Stimulated activated CD8-positive, alpha-beta memory T cell treated with anti-CD3 and anti-CD28 coated beads, Interleukin-15, amount 100 ng/mL, for 24 hours (primary cell): Measurements from ENCODE around the gene PDGFB.

Experiments
- DNase-seq: peaks from one replicate; pipeline ENCODE4 v3.0.0-alpha.2; 2020; ENCODE audit warnings: low read depth

PDGFB gene

DNA sequence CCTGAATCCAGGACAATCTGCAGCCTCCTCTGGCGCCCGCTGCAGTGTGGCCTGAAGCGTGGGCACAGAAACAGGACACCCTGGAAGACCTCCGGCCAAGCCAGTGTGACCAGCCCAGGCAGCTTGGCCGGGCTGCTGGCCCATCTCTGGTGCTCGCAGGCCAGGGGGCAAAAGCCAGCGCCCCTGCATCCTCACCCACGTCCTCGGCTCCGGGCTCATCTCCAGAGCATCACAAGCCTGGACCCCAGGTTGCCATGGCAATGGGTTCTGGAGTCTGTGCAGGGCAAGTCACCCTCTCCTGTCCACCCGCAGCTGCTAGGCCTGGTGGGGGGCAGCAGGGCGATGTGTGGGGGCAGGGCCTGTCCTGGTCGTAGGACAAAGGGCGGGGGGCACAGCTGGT, 9.3 kb upstream of the PDGFB start:
- DNase-seq: no peak

DNA sequence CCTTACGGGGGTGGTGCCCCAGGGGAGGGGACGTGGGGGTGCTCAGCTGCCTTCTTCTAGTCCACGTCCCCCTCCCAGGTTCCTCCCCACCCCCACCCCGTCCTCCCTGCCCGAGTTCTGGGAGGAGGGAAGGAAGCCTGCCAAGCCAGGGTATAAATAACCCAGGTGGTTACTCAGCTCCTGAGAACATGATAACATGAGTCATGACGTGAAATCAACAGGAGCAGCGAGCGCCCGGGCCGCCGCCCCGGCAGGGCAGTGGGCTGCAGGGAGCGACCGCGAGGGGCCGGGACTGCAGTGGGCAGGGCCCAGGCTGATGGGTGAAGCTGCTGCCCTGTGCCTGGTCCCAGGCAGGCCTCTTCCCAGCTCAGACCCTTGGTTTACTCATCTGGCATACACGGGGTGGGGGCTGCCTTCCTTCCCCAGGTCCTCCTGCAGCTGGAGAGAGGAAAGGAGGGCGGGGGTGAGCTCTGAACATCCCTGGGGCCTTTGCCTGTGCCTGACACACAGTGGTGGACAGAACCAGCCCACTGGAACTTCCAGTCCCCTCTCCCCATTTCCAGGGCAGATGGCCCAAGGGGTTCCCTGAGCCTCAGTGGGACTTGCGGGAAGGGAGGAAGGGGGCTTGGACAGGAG, 8.8 kb upstream of the PDGFB start:
- DNase-seq: no peak

DNA sequence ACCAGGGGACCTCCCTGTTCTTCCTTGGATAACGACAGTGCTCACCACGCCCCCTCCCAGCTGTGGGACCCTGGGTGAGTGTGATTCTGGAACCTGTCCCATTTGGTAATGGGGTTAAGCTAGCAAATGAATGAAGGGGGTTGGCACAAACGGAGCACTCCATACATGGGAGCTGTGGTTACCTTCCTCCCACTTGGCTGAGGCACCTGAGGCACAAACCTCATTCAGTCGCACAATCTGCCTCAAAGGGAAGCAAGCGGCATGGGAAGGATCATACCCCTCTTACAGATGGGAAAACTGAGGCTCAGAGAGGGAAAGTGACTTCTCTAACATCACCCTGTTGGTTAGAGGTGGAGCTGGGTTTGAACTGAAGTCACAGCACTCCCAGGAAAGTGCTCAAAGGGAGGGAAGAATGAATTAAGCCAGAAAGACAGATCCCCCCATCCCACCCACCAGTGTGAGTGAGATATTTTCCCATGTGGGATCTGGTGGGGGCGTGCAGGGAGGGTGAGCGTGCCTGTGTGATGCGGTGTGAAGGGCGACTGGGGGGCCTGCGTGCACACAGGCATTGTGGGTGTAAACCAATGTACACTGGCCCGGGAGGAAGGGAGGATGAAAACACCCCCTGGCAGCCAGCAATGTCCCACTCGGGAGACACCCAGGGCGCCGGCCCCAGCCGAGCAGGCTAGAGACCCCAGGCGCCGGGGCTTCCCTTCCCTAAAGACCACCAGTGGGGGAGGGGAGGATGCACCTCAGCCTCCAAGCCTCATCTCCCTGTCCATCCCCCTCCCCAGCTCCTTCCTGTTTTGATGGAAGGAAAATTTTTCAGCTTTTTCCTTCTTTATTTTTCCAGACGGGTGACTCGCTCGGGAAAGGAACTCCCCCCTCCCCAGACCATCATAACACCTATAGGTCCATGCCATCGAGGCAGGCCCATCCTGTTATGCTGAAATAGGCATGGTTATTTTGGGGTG, 8.0 kb upstream of the PDGFB start:
- no peak for DNase-seq

DNA sequence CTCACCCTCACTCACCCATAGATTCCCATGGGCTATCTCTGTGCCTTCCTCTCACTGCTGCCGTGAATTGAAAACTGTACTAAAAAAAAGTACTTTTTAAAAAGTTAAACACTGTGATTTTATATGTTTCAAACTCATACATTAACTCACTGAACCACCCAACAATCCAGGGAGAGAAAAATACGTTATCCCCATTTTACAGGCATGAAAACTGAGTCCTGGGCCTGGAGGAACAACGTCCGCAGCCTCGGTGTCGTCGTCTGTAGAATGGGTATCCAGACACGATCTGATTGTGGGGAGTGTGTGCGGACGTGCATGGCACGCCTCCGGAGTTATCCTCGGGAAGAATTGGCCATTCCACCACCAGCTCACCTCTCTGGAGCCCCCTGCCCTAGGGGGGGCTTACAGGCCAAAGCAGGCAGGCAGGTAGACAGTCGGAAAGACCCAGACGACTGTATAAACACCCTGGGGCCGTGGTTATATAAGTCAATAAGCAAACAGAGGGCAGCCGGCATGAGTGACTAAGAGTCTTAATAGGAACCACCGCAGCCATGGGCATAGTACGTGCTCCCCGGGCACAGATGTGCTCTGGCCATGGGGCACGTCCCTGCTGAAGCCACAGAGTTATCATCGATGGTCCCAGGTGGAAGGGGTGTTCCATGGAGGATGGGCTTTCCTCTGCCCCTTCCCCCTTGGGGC, 7.1 kb upstream of the PDGFB start:
- no peak for DNase-seq

DNA sequence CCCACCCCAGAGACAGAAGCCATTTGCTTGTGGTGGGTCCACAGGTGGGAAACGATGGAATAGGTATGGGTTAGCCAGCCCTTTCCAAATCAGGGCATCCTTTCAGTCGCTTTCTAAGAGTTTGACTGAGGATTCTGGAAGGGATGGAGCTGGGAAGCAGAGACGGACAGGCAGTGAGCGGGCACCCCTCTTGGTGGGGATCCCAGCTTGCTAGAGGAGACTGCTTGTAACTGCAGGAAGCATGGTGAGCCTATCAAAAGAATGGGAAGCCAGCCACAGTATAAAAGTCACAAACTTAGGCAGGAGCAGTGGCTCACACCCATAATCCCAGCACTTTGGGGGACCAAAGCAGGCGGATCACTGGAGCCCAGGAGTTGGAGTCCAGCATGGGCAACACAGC, 6.1 kb upstream of the PDGFB start:
- no peak for DNase-seq

DNA sequence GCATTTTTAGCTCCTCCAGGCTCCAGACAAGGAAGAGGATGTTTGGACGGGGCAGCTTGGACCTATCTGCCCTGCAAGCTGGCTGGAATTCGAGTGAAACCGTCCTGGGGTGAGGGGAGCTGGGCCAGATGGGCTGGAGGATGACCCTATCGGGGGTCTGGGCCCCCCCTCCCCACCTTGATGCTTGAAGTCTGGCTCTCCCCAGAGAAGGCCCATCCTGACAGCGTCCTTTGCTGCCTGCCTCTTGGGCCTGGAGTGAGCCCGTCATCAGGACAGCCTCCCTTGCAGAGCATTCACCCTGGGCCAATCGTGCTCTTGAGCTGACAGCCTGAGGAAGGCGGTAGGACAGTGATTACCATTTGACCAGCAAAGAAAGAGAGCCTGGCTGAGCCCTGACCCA, 5.3 kb upstream of the PDGFB start:
- DNase-seq: no peak

DNA sequence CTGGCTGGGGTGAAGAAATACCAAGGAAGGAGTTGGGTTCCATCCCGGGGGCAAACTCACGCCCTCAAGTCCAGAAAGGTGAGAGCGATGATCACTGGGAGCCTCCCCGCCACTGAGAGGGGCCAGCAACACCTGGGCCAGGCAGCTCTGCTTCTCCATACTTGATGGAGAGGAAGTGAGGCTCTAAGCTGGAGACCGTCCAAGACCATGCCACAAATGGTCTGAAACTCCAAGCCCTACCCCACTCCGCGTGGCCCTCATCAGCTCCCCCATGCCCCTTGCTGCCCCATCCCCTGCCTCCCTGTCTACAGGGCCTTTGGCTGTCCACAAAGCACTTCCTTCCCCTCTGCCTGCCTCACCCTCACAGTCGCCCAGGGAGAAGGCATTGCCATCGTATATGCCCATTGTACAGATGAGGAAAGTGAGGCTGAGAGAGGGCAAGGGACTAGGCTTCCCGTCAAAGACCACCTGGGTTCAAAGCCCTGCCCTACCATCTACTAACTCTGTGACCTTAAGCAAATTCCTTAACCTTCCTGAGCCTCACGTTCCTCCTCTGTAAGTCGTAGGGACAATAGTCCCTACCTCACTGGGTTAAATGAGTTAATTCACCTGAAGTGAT, 4.4 kb upstream of the PDGFB start:
- DNase-seq: no peak

DNA sequence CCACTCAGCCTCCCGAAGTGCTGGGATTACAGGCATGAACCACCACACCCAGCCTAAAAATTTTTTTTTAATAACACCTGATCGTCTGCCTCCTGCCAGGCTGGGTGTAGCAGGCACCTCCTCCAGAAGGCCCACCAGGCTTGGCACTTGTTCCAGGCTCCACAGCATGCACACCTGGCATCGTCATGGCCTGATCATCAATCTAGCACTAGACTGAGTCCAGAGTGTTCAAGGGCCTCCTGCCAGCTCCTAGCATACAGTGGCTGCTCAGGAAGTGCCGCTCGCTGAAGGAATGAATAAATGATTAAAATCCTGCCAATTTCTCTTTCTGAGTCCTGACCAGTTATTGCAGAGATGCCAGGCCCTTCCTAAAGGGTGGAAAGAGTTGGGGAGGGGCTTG, 3.5 kb upstream of the PDGFB start:
- DNase-seq: no peak

DNA sequence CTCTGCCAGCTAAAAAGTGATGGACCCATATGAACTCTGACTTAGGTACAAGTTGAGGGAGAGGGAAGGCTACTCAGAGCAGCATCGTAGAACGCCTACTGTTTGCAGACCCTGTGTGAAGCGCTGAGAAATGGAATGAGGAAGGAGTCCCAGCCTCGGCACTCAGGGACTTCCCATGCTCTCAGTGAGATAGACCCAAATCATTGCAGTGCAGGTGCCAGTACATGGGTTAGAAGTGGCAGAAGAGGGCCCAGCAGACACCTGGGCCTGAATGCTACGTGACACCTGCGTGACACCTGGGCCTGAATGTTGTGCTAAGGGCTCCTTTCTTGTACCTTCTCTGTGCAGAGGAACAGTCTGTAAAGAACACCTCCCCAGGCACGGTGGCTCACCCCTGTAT, 2.6 kb upstream of the PDGFB start:
- DNase-seq: no peak

DNA sequence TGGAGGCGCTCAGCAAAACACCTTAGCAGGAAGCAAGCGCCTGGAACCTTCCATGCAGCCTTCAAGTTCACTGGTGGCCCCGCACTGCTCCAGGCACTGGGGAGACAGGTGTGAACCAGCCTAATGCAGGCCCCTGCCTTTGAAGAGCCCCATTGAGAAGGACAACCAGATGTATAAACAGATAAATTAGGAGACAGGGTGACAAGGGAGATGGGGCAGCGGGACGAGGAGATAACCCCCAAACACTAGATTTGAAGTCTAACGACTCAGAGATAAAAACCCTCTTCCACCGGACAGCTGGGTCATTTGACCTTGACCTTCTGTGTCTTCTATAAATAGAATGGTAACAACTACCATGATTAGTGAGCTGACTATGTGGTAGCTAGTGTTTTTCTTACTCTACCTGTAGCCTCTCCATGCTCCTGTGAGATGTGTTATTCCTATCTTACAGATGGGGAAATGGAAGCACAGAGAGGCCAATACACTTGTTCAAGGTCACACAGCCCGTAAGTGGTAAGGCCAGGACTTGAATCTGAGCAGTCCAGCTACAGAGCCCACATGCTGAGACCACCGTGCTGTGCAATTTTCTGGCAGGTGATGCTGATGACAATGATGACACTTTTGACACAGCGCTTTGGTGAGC, 2.0 kb upstream of the PDGFB start:
- DNase-seq: no peak

DNA sequence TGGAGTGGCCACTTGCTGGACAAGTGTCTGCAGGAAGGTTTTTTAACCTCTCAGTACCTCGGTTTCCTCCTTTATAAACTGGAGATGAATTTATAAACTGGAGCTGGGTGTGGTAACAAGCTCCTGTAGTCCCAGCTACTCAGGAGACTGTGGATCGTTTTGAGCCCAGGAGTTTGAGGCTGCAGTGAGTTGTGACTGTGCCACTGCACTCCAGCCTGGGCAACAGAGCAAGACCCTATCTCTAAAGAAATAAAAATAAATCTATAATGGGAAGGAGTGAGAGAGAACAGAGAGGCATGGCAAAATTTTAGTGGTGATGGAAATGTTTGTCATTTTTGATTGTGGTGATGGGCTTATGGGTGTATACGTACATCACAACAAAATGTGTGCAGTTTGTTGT, 1.4 kb upstream of the PDGFB start:
- no peak for DNase-seq

DNA sequence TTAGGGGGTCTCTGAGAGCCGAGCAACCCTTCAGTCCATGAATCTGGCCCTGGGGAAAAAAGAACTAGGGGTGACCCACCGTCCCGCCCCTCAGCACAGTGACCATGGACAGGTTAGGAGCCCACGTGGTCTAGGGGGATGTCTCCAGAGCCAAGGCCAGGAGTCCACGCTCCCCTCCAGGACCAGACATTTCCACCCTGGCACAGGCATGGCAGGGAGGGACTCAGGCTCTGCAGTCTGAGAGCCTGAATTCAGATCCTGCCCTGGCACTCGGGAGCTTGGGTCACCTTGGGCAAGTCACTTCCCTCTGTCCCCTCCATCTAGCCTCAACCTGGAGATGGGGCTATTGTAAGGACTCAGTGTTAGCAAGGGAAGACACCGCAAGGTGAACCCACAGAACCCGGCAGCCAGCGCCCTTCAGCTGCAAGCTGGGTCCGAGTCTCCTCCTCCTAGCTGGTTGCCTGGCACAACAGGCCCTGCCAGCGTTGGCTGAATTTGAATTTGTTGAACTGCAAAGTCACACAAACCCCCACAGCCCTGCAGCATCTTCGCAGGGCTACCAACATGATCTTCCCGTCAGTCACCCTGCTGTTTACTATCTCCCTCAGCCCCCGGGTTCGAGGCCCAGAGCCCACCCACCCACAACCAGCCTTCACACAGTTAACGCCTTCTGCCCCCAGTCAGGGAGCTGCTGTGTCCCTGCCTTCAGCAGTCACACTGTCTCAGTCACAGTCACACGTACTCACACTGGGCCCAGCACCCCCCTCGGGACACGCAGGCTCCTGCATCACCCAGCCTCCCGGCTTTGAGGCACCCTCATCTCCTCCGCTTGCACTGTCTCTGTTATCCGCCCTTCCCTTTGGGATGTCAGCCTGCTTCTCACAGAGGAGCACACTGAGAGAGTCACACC, 603 bp upstream of the PDGFB start:
- DNase-seq: no peak

DNA sequence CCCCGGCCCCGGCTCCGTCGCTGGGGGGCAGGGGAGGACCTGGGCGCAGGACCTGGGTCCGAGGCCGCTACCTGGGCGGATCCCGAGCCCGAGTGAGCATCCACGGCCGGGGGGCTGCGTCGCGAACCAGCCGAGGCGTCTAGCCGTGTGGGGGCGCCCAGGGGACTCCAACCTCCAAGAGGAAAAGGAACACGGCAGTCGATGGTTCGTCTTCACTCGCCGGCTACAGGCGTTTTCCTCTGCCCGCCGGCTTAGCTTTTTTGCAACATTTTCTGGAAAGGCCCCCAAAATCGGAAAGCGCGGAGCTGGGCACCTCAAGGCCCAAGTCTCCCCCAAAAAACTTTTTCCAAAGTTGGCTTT, 666 bp downstream of the PDGFB start:
- no peak for DNase-seq

DNA sequence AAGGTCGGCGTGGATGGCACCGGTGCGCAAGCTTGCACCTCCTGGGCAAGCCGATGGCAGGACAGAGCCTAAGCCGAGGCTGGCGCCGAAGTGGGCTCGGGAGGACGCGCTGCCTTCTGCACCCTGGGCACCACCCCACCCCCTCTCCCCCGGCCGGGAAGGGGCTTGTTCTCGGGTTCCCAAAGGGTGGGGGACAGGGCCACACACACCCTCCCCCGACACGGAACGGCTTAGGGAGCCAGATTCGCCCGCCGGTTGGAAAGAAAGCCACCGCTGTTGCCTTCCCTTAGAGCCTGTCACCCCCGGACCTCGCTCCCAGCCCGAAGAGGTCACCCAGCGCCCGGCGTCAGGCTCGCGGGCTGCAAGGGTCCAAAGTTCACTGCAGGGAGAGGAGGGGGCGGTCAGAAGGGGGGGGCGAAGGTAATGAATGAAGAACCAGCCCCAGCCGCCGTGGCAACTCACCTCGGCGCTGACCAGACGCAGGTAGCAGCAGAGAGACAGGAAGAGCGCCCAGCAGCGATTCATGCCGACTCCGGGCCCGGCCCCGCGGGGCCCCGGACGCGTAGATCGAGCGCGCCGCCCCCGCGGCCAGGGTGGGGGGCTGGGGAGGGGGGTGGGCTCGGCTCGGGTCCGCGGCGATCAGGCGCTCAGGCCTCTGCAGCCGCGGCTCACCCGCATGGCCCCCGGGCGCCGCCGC, 1.2 kb downstream of the PDGFB start:
- no peak for DNase-seq

DNA sequence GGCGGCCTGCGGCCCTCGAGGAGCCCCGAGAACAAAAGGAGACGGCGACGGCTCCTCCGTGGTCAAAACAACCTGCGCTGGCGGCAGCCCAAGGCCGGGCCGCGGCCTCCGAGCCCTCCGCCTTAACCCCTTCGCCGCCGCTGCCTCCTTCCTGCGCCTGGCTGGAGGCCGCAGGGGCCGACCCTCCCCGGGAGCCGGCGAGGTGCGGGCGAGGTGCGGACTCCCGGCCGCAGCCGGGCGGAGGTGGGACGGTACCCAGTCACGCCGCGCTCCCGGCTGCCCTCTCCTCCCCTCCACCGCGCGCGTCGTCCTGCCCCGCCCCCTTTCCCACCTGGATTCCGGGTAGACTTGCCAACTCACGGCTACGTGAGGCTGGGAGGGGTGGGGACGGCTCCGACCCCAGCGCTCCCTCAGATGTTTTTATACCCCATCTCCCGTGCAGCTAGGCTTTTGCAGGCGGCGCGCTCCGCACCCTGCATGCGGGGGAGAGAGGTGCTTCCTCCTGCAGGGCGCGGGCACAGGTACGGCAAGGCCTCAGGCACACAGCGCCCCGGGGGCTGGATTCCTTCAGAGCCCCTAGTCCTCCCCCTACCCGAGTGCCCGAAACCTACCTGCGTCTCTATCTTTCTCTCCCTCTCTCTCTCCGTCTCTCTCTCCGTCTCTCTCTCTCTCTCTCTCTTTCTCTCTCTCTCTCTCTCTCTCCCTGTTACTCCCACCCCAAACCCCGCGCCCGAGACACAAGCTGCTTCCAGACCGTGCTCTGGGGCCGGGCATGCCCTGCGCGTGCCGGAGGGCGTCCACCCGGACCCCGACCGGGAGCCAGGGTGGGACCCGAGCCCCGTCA, 2.0 kb downstream of the PDGFB start:
- DNase-seq: no peak

DNA sequence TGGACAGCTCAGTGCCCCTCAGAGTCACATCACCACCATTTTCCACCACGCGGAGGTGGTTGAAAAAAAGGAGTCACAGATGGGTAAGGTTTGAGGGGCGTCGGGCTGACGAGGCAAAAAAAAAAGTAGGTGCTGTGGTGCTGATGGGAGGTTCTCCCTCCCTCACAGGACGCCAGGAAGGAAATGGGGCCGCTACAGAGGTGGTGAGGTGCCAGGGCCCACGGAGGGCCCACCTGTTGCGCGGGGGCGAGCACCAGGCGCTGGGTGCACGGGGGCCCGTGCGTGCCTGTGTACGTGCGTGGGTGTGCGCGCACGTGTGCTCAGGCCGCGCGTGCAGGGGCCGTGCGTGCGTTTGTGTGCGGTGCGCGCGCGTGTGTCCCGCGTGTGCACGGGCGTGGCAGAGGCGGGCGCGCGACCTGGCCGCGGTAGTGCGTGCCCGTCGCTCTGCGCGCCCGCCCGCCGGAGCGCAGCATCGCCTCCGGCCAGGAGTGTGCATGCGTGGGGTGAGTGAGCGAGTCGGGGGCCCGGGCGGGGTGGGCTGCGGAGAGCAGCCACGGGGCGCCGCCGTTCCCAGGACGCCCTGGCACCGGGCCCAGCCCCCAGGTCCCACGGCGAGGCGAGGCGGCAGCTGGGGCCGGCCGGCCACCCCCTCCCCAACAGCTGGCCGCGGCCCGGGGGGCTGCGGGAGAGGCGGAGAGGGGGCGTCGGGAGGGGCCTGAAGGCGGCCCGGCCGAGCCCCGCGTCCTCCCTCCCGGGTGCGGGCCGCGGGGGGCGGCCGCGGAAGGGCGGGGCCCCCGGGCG, 2.8 kb downstream of the PDGFB start:
- no peak for DNase-seq

DNA sequence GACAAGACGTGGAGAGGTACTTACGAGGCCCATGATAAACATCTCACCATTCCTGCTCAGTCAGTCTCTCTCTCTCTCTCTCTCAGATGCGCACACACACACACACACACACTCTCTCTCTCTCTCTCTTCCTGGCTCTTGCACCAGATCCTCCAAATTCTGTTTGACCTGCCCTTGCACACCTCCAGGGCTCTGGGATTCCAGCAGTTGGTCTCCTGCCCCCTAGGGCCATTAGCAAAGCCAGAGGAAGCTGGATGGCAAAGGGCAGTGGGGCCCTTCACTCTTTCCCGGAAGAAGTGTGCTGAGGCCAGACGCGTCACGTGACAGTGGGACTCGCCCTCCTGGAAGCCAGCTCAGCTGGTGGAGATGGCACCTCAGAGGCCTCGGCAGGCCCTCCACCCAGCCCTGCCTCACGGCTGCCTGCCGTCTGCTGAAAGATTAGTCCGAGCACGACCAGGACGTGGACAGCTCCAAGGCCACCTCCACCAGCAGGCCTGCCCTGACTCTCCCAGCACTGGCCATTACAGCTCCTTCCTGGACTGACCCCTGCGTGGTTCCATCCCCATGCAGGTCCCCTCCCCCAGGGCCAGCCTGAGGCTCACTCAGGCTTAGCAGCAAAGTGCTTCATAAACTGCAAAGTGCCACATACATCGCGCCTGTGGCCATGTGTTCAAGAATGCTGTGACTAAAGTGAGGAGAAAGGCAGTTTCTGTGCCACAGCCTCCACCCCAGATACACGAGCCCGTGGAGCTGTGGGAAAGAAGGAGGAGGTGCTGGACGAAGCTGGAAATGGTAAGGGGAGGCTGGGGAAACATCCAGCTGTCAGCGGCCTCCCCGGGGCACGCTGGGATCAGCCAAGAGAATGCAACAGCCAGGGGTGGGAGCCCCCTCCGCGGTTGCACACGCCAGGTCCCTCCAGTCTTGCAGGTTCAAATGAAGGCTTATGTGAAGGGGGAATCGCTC, 3.7 kb downstream of the PDGFB start:
- no peak for DNase-seq
